ENCODE results near the gene RNF4.

GRCh38 chr4:2484993-2485392, 16.1 kb downstream of the RNF4 start:
- TF ChIP-seq EZH2 (IDR thresholded peaks at IDR 0.05; ENCODE audit: insufficient read depth, poor library complexity, severe bottlenecking) (no peak), EZH2phosphoT487 (IDR thresholded peaks at IDR 0.05; ENCODE audit: insufficient read depth, low read depth) (no peak)

Measured in GM23248 (cell line).